Ramos (cell line): Measurements from ENCODE around the gene LYPD4.

Experiments
- in situ Hi-C: fragments of 300-500 bp; cut with MboI; formaldehyde crosslinking; loops from one replicate; pipeline ENCODE4 v1.14.3; 2022; ENCODE audit warnings: low sequenced_read_pairs; ENCODE audit not compliant: unreplicated experiment

Gene LYPD4, protein sequence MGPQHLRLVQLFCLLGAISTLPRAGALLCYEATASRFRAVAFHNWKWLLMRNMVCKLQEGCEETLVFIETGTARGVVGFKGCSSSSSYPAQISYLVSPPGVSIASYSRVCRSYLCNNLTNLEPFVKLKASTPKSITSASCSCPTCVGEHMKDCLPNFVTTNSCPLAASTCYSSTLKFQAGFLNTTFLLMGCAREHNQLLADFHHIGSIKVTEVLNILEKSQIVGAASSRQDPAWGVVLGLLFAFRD

DNA sequence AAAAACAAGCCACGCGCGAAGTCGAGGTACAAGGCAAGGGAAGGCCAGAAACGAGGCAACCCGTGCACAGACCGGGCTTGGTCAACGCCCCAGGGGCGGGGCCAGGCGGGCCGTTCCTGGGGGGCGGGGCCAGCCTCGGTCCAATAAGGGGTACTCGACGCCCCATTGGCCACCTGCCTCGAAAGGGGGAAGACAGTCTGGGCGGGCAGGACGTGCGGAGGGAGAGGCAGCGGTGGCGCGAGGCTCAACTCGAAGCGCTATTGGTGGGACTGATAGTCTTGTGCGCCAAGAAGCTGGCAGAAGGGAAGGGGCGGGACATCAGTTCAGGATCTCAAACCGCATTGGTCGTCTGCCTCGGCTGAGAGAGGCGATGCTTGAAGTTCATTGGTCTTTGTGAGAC lies at the start of gene LYPD4:
TSS of gene LYPD4 (minus strand) at position 83 of the 400 bp plus-strand sequence. CDS start 5,398 bp downstream, outside the sequence.
- in situ Hi-C loops: no loop called here

DNA sequence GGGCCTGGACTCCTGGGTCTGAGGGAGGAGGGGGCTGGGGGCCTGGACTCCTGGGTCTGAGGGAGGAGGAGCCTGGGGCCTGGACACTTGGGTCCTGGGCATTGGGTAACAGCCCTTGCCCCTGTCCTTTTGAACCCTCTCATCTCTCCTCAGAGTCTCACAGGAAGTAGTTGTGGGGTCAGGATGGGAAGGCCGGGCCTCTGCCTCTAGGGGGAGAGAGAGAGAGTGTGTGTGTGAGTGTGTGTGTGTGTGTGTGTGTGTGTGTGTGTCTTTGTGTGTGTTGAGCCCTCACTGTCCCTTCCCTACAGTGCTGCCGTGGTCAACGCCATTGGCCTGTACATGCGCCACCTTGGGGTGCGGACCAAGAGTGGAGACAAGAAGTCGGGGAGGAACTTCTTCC lies 49.4 kb upstream of the LYPD4 start:
- in situ Hi-C loops: no loop called here

DNA sequence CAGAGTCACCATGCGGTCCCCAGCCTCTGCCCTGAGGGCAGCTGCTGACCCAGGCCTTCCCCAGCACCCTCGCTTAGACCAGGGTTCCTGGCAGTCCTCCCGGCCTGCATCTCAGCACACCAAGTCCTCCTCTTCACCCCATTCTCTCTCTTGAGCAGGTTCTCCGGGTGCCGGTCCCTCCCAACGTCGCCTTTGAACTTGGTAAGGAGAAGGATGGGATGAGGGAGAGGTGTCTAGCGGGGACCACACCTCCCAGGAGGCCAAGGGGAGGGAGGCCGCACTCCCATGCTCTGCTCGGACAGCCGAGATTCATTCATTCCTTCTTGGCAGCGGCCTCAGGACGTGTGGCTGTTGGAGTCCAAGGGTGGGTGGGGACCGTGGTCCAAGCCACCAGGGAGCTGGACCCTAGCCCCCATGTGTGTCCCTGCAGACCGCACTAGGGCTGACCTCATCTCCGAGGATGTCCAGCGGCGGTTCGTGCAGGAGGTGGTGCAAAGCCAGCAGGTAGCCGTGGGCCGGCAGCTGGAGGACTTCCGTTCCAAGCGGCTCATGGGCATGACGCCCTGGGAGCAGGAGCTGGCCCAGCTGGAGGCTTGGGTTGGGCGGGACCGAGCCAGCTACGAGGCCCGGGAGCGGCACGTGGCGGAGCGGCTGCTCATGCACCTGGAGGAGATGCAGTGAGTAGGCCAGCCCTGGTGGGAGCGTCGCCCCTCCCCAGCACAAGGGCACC lies 47.9 kb upstream of the LYPD4 start:
- in situ Hi-C loops: no loop called here

DNA sequence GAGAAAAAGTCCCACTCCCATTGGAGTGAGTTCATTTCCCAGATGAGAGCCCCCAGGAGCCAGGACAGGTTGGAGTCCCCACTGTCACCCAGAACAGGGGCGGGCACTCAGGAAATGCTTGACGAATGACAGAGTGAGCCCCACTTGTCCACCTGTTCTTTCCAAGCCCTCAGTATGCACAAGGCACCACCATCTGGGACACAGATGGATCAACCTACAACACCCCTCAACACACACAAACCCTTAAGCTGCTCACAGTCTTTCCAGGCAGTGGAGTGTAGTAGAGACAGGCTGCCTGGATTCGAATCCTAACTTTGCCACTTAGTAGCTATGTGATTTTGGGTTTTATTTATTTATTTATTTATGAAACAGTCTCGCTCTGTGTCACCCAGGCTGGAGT lies 46.5 kb upstream of the LYPD4 start:
- in situ Hi-C loops: no loop called here

DNA sequence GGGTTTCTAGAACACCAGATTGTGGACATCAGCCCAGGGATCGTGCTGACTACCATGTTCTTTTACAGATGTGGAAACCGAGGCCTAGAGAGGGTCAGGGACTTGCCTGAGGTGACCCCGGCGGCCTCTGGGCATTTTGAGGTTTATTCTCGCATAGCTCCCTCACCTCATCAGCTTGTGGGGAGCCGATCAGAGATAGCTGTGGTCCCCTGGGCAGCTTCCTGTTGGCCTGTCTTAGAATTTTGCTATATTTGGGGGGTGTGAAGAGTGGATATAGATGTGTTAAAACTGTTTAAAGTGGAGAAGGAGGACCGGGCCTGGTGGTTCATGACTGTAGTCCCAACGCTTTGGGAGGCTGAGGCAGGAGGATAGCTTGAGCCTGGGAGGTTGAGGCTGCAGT lies 45.4 kb upstream of the LYPD4 start:
- in situ Hi-C loops: no loop called here

DNA sequence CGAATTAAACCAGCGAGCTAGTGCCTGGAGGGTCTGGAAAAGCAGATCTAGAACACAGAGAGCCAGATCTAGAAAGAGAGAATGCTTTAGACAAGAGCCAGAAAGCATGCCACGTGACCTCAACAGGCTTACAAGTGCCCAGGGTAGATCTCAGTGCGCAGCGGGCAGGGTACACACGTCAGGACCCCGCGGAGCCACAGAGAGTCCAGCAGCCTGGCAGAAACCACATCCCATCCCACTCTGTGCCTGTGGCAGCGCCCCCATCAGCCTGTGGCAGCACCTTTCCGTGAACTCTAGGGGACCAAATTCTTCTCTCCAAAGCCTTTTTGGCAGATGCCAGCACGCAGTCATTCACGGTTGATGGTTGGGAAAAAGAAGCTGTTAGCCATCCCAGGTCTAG lies 44.4 kb upstream of the LYPD4 start:
- in situ Hi-C loops: no loop called here

DNA sequence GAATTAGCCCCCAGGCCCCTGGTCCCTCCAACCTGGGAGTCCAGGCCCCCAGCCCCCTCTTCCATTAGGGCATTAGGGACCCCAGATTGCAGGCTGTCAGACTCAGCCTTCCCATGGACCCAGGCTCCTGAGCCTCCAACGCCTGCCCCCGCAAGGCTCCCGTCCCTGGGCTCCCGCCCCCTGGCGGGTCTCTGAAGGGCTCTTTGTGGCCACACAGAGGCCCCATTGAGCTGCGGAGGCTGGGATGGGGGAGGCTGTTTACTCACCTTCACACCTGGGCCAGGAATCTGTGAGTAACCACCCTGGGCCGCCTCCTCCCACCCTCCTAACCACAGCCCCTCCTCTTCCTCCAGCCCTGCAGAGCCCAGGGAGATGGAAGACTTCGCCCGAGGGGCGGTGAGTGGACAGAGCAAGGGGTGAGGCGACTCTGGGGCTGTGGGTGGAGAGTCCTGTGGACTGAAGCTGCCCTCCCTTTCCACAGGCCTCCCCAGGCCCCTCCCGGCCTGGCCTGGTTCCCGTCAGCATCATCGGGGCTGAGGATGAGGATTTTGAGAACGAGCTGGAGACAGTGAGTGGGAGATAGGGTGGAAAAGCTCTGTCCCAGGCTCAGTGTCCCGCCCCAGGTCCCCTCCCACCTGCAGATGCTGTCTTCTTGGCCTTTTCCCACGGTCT lies 43.4 kb upstream of the LYPD4 start:
- in situ Hi-C loops: no loop called here

DNA sequence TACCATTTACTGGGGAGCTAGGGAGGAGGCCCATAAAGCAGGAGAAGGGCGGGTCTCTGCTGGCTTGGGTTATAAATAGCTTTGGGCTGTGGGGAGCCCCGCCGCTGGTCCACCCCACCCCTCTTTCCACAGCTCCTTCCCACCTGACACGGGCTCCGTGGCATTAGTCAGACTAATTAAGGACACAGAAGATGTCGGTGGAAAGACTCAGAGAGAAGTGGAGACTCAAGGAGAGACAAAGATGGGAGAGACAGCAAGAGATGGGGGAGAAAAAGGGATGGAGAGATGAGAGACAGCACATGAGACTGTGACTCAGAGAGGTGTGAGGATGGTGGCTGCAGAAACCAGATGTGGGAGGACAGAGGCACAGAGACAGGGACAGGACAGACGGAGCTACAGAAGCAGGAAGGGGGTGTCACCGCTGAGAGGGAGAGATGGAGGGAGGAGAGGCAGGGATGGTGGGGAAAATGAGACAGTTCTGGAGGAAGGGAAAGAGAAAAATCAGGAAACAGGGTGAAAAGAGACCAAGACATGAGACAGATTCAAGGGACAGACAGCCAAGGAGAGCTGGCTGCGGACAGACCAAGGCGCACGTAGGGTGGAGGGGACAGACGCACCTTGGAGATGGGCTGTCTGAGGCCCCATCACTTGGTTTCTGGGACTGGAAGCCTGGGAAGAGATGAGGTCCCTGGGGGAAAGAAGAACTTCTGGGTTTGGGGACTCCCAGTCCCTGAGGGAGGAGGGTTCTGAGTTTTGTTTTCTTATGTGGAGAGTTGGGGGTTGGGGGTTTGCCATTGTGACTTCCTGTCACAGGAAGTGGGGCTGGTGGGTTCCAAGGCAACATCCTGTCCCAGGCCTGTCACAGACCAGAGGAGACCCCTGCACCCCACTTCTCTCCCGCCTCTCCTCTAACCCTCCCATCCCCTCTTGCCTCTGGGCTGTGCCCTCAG lies 42.6 kb upstream of the LYPD4 start:
- in situ Hi-C loops: no loop called here

DNA sequence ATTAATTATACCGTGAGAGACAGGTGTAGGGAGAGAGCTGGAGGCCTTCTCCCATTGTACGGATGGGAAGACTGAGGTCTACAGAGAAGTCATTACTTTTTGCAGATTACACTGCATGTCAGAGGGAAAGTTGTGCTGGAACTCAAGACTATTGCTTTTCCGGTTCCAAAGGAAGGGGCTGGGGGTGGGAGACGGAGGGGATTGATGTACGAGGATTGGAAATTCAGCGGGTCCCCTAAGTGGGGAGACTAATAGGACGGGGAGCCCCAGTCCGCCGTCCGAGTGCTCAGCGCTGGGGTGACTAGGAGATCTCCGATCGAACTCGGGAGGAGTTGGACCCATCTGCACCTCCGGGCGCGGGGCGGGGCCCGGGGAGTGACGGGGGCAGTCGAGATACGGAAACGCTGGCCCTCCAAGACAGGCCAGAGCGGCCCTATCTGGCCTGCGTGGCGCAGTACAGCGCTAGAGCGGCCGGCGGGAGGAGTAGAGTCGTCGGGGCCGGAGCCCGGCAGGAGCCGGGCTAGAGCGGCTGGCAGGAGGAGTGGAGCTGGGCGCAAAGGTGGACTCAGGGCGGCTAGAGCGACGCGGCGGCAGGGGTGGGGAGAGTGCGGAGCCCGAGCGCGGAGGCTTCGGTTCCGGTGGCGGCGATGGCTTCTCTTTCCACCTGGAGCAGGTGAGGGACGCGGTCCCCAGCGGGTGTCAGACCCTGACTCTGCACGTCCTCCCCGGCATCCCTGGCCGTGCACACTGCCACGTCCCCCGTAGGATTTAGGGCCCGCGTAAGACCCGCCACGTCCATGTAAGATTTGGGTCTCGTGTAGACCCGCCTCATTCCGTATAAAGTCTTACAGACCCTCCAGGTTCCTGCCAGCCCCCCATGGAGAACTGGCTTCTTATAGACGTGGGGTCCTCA lies 39.6 kb upstream of the LYPD4 start:
- in situ Hi-C loops: no loop called here

DNA sequence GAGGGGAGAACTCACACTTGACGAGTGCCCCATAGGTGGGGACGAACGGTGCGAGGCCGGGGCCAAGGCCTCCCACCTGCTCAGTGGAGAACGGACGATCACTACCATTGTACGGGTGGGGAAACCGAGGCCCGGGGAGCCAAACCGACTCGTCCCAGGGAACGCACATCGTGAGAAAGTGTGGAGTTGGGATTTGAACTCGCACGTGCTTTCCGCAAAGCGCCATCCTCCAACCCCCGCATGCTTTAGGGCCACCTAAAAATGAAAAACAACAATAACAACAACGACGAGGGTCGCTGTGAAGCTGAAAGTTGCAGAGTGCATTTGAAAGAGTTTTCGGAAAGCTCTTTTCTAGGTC lies 39.0 kb upstream of the LYPD4 start:
- in situ Hi-C loops: no loop called here

DNA sequence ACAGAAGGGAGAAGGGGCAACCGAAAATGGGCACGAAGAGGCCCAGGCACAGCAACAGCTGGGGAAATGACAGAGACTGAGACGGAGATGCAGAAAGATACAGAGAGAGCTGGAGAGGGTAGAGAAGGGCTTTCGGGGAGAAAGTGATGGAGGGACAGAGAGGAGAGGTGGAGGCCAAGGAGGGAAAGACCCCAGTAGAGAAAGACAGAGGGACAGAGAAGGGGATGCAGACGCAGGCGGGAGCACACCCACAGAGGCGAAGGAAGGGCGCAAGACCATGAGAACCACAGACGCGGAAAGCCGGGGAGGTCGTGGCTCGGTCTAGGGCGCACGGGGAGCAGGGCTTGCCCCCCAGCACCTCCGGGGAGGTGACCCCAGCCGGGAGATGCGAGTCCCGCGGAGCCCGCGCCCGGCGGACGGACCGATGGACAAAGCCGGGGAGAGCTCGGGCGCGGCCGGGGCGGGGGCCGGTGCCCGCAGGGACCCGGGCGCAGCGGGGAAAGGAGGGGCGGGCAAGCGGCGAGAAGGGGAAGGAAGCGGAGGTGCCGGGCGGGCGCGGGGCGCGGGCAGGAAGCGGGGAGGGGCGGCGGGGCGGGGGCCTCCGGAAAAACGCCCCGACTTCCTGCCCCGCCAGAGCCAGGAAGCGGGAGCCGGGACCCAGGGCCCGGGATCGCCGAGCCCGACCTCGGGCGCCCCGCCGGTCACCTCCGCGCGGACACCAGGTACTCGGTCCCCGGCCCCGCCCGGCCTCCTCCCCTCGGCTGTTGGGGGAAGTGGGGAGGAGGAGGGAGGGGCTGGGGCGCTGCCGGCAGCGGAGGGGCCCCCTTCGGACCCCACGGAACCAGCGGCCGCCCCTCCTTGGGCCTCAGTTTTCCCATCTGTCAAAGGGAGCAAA lies 38.3 kb upstream of the LYPD4 start, which contains the start of gene ARHGEF1:
TSS of gene ARHGEF1 (plus strand) at position 617 of the 895 bp plus-strand sequence. CDS start 4,899 bp downstream, outside the sequence.
- in situ Hi-C loops: no loop called here

DNA sequence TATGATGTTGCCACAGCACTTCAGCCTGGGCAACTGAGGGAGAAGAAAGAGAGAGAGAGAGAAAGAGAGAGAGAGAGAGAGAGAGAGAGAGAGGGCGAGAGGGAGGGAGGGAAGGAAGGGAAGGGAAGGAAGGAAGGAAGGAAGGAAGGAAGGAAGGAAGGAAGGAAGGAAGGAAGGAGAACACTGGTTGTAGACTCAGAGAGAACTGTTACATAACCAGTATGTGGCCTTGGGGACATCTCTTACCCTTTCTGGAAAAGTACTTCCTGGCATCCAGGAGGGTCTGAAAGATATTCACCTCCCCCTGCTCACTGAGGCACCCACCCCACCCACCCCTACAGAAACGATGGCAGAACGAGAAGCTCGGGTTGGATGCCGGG lies 35.8 kb upstream of the LYPD4 start:
- in situ Hi-C loops: no loop called here

DNA sequence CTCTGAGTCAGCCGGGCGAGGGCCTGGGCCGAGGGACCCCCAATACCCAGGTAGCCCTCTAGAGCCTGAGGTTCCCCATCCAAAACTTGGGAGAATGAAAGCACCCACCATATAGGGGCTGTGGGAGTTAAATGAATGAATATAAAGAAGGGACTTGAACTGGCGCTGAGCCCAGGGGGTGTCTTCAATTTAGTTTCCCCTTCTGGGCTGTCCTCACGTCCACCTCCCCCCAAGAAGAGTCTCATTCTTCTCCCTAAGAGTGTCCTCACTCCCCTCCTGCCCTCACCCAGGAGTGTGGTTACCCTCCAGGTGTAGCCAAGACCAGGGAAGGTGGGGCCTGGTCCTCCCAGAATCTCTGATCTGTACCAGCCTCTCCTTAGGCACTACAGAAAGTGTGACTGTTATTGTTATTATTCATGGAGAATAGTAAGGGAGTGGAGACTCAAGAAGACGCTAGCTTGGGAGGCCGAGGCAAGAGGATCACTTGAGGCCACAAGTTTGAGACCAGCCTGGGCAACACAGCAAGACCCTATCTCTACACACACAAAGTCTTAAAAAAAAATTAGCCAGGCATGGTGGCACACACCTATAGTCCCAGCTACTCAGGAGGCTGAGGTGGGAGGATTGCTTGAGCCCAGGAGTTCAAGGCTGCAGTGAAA lies 35.3 kb upstream of the LYPD4 start:
- in situ Hi-C loops: no loop called here

DNA sequence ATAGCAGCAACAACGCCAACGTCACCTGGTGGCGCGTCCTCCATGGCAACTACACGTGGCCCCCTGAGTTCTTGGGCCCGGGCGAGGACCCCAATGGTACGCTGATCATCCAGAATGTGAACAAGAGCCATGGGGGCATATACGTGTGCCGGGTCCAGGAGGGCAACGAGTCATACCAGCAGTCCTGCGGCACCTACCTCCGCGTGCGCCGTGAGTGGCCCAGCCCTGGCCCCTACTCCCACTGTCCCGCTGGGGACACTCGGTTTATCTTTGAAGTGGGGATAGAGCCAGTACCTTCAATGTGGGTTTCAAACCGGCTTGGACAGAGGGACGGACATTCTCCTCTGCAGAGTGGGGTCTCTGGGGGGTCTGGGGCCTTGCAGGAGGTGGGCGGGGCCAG lies 34.6 kb upstream of the LYPD4 start:
- in situ Hi-C loops: no loop called here

DNA sequence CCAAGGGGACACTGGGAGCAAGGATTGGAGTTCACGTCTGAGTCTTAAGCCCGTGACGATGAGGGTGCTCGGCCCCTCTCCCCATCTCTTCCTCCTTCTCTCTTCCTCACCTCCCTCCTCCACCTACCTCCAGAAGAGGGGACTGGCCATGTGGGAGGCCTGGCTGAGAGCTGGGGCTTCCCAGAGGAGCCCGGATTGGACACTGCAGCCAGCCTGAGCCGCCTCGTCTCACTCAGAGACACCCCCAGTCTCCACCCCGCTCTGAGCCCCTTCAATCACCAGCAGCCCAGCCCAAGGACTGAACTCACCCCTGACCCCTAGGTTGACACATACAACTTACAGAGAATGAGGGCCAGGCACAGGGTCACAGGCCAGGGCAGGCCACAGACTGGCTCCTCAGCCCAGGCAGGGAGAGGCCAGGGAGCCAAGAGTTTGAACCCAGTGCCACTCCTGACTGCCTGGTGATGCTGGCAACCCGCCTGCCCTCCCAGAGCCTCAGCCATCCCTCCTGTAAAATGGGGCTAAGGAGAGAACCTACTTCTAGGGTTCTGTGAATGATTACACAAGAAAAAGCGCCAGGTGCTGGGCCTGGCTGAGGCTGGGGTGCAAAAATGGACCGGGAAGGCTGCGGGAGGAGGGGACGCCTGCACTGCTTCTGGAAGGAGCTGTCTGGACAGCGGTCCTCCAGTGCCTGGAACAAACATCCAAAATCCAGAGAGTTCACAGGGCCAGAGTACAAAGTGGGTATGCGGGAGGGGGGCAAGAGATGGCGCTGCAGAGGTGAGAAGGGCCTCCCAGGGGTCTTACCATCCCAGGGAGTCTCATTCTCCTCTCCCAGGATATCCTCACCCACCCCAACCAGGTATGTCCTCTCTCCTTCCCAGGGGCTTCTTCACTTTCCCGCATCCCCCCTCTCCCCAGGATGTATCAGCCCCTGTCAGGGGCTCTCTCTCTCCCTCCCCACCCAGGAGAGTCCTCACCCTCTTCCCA lies 33.7 kb upstream of the LYPD4 start:
- in situ Hi-C loops: no loop called here
